ENCODE data around the gene C2CD2.

DNA sequence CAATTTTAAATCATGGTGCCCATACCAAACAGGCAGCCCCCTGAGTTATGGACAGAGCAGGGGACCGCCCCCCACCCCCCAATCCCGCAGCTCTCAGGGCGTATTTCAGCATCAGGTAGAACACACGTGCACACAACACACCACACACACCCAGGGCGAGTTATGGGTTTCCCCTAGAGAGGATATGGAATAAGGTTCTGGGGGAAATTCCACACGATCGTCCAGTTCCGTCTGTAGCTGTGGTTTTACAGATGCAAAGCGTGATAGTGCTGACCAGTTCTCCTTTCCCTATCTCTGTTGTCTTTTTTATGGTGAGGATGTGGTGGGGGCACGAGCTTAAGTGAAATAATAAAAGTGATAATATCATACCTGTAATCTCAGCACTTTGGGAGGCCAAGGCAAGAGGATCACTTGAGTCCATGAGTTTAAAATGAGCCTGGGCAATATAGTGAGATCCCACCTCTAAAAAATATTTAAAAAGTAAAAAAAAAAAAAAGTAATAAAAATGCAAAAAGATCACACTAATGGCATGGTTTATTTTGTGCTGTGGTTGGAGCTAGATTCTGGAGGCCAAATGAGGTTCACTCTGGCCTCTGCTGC lies 25.1 kb downstream of the C2CD2 start:
- TF ChIP-seq, protein P1, sequence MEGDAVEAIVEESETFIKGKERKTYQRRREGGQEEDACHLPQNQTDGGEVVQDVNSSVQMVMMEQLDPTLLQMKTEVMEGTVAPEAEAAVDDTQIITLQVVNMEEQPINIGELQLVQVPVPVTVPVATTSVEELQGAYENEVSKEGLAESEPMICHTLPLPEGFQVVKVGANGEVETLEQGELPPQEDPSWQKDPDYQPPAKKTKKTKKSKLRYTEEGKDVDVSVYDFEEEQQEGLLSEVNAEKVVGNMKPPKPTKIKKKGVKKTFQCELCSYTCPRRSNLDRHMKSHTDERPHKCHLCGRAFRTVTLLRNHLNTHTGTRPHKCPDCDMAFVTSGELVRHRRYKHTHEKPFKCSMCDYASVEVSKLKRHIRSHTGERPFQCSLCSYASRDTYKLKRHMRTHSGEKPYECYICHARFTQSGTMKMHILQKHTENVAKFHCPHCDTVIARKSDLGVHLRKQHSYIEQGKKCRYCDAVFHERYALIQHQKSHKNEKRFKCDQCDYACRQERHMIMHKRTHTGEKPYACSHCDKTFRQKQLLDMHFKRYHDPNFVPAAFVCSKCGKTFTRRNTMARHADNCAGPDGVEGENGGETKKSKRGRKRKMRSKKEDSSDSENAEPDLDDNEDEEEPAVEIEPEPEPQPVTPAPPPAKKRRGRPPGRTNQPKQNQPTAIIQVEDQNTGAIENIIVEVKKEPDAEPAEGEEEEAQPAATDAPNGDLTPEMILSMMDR (conservative IDR thresholded peaks at IDR 0.05; ENCODE audit: low read length): no peak
- TF ChIP-seq EZH2phosphoT487 (IDR thresholded peaks at IDR 0.05; ENCODE audit: borderline replicate concordance, low read depth, low read length): no peak
